Erythroblast (primary cell): Measurements from ENCODE around the gene TRPM3.

Source experiments
- GATA1 ChIP-seq: IDR thresholded peaks from 2 replicates; pipeline ENCODE4 v1.6.1; 2011; ENCODE audit warnings: low read depth, mild to moderate bottlenecking, control low read depth, low read length, moderate library complexity
- POLR2A ChIP-seq: IDR thresholded peaks from 2 replicates; pipeline ENCODE4 v1.6.1; 2011; ENCODE audit warnings: mild to moderate bottlenecking, low read length

- TF ChIP-seq POLR2A (no peak), GATA1 (no peak)
Observed at GRCh38 chr9:70569791-70570190, 551.6 kb downstream of the TRPM3 start.
